OCI-LY3 (cell line): ENCODE data around the gene PCSK1.

ENCODE experiments used
- EZH2phosphoT487 ChIP-seq: fragments of 200-600 bp; shearing (Covaris generic); IDR thresholded peaks from 2 replicates; pipeline ENCODE4 v1.6.1; 2018; ENCODE audit warnings: antibody characterized with exemption, mixed run types, low read depth
- TF ChIP-seq, protein P1 (sequence below): fragments of 200-600, 300-600 bp; sonication (generic); IDR thresholded peaks from 2 replicates; pipeline ENCODE4 v1.5.1; 2014; ENCODE audit warnings: antibody characterized with exemption, low read length, low read depth

DNA sequence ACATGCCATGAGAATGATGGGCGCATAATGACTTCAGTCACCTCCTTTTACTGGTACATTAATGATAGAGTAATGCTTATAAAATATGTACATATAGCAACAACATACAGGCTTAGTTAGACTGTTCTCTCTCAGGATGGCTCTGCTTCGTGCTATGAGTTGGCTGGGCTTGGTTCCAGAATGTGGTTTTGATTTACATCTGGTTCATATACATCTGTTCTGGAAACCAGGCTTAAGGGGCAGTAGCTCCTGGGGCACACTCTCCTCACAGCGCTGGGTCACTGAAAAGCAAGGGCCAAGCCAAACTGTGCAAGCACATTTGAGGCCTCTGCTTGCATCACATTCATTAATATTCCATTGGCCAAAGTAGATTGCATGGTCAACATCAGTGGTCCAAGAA is 44.9 kb downstream of the PCSK1 start:
- TF ChIP-seq, protein P1, sequence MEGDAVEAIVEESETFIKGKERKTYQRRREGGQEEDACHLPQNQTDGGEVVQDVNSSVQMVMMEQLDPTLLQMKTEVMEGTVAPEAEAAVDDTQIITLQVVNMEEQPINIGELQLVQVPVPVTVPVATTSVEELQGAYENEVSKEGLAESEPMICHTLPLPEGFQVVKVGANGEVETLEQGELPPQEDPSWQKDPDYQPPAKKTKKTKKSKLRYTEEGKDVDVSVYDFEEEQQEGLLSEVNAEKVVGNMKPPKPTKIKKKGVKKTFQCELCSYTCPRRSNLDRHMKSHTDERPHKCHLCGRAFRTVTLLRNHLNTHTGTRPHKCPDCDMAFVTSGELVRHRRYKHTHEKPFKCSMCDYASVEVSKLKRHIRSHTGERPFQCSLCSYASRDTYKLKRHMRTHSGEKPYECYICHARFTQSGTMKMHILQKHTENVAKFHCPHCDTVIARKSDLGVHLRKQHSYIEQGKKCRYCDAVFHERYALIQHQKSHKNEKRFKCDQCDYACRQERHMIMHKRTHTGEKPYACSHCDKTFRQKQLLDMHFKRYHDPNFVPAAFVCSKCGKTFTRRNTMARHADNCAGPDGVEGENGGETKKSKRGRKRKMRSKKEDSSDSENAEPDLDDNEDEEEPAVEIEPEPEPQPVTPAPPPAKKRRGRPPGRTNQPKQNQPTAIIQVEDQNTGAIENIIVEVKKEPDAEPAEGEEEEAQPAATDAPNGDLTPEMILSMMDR, result no peak
- TF ChIP-seq EZH2phosphoT487, result no peak
